Stimulated activated CD4-positive, alpha-beta T cell treated with anti-CD3 and anti-CD28 coated beads, TNF-alpha, amount 100 ng/mL, for 4 hours (primary cell): ENCODE measurements around the gene SDHA.
"Not testable (repeated sequence)": the region's sequence is repeated elsewhere in the genome, so short reads cannot be mapped to it uniquely, and the experiment has no call there.

Experiments
- DNase-seq, 3 experiments: peaks; one replicate each; pipeline ENCODE4 v3.0.0-alpha.2; 2020; ENCODE audit warnings: low read depth in 3 of 3

SDHA gene

DNA sequence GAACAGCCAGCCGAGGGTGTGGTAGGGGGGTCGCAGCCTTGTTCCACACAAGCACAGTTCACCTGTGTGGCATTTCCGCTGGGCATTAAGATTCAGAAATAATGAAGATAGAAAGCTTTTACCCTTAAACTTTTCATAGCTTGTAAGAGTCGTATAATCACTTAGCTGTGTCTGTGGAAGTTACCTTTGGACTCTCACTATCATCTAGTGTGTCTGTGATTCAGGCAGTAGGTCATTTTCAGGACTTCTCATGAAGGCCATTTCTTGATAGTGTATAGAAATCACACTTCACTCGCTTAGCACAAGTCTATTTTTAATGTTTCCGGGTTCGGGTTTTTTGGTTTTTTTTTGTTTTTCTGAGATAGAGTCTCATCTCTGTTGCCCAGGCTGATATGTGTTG lies 37.0 kb downstream of the SDHA start:
- DNase-seq = not testable (repeated sequence)

DNA sequence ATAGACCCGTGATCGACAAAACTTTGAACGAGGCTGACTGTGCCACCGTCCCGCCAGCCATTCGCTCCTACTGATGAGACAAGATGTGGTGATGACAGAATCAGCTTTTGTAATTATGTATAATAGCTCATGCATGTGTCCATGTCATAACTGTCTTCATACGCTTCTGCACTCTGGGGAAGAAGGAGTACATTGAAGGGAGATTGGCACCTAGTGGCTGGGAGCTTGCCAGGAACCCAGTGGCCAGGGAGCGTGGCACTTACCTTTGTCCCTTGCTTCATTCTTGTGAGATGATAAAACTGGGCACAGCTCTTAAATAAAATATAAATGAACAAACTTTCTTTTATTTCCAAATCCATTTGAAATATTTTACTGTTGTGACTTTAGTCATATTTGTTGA lies 38.2 kb downstream of the SDHA start:
- DNase-seq = not testable (repeated sequence)

DNA sequence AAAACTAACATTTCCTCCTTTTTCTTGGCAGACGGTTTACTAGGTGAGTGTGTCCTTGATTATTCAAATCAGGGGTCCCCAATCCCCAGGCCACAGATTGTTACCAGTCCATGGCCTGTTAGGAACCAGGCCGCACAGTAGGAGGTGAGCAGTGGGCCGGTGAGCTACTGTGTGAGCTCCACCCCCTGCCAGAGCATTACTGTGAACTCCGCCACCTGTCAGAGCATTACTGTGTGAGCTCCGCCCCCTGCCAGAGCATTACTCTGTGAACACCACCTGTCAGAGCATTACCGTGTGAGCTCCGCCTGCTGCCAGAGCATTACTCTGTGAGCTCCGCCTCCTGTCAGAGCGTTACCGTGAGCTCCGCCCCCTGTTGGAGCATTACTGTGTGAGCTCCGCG lies 39.0 kb downstream of the SDHA start:
- no peak for DNase-seq

DNA sequence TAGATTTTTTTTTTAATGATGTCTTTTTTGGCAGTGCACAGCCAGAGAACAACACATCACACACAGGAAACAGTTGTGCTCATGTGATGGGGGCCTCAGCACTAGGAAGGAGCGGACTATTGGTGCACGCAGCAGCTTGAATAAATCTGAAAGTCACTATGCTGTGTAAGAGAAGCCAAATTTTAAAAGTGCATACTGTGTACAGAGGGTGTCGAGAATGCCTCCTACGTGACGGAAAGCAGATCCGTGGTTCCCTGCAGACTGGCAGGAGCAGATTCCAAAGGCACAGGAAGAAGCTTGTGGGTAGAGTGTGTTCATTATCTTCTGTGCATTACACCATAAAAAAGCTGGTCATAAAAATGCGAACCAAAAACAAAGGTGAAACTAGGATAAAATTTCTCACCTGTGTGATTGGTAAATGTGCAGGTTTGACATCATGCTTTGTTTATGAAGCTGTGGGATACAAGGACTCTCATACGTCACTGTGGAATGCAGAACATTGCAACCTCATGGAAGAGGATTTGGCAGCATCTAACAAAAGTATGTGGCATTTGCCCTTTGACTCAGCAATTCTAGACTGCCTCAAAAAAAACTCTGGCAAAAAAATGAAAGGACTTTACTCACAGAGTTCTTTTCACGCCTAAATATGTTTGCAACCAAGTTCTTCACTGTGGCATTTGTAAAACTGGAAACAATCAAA lies 45.3 kb downstream of the SDHA start:
- not testable (repeated sequence) for DNase-seq

DNA sequence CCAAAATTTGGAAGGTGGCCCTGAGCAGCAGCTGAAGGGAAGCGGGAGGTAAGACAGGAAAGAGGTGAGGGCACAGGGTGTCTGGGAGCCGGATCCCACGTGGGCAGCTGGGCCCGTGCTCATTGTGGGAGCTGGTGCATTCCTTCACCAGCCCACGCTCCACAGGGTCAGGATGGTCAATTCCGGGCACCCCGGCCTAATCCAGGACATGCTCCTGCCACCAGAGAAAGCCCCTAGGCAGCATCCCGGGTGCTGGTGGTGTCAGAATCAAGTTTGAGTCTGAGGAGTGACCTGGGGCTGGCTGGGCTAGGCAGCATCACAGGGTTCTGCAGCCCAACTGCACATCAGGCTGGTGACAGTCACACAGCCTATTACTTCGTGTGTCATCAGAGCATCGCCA lies 46.2 kb downstream of the SDHA start:
- DNase-seq = no peak

DNA sequence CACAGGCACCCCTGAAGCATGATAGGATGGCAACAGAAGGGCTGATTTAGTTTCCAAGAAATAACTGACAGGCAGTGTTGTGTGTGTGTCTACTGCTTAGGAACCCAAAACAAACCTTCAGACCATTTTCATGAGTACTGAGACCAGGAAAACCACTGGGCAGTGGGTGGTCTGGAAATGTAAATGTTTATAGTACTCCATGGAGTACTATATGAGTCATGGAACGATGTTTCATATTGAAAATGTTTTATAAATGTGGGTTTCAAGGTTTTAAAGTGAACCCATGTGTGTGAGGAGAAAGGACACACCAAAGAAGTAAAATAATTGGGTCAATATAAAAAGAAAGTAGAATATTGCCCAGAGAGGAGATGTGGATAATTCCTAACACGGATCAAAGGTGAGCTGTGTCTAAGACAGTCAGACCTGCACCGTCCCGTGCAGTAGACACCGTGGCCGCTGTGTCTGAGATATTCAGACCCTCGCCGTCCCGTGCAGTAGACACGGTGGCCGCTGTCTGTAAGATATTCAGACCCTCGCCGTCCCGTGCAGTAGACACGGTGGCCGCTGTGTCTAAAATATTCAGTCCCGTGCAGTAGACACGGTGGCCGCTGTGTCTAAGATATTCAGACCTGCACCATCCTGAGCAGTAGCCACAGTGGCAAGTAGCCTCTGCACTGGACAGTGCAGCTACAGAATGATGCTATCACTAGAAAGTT lies 48.3 kb downstream of the SDHA start:
- DNase-seq = not testable (repeated sequence)

DNA sequence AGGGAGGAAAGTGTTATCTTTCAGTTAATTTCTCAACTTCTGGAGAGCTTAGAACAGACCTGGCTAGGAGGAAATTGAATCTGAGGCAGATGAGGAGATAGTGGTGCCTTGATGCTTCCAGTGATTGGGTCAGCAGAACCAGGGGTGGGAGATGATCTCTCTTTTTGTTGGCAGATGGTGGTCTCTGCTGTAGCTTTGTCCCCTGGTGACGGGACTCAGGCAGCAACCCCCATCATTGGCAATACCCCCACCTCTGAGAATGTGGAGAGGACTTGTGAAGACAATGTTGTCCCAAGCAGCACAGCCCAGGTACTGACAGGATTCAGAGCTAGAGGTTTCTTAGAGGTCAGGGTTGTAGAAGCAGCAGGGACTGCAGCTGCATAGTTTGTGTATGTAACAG lies 49.6 kb downstream of the SDHA start:
- no peak for DNase-seq

DNA sequence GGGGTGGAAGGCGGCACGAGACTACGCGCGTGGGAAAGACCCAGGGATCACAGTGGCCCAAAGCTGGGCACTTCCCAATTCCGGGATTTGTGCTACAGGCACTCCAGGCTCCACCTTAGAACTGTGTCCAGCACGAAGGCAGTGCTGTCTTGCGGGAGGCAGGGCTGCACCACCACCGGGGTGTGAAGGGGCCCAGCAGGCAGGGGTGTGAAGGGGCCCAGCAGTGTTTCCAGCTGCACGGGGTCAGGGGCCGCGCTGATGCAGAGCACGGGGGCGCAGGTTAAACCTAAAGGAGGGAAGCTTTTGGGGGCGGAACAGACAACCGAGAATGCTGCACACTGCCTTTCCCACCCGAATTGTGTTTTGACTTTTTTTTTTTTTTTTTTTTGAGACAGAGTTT lies 52.2 kb downstream of the SDHA start:
- no peak for DNase-seq

DNA sequence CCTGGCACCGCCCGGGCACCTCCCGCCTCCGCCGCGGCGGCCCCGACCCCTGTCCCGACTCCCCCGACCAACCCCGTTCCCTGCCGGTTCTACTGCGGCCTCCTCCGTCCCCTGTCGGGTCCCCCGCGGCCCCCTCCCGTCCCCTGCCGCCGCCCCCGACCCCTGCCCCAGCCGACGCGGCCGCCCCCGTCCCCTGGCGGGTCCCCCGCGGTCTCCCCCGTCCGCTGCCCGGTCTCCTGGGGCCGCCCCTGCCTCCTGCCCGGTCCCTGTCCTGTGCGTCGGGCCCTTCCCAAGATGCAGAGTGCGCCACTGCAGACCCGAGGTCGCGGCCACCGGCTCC lies 53.7 kb downstream of the SDHA start:
- not testable (repeated sequence) for DNase-seq

DNA sequence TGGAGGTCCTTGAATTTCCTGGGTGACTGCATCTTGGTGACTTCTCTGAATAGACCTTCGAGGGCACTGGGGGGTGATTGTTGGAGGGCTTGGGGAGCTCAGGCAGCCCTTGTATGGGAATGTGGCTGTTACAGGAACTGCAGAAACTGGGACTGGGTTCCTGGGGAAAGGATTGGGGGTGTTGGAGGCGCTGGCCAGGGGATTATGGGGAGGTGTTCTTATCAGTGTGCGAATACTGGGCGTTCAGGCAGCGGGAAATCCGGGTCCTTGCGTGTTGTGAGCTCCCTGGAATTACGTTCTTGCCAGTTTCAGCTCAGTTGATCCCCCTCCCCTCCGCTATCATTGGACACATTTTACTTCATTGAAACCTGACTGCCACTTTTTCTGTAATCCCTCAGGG lies 55.0 kb downstream of the SDHA start:
- not testable (repeated sequence) for DNase-seq

DNA sequence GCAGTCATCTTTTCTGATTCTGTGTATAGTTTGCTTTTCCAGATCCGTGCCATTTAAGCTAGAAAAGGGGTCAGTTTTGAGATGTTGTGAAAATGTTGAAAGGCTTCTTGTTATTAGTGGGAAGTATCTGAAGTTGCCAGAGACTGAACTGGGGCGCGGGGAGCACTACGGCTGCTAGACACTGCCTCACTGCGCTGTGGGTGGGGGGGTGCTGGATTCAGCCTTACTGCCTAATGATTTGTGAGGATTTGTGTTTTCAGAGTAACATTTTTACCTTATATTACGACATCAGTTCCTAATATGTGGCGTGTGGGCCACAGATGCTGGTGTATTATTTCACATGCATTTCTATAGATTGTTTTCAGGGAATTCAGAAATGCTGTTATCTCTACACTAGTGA lies 55.4 kb downstream of the SDHA start:
- not testable (repeated sequence) for DNase-seq

DNA sequence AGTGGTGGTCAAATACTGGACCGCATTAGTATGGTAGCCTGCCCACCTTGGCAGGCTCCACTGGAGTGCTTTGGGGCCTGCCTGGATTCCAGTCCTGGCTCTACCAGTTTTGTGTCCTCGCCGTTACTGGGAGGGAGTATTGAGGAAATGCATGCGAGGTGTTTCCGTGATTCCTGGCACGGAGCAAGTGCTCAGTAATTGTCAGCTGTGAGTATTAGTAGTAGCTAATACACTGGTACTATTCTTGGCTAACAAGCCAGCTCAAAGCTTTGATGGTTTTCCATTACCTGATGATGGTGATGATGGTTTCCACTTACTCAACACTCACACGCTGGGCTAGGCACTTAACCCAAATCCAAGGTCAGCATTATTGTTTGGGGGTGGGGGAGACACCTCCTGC lies 56.2 kb downstream of the SDHA start:
- not testable (repeated sequence) for DNase-seq

DNA sequence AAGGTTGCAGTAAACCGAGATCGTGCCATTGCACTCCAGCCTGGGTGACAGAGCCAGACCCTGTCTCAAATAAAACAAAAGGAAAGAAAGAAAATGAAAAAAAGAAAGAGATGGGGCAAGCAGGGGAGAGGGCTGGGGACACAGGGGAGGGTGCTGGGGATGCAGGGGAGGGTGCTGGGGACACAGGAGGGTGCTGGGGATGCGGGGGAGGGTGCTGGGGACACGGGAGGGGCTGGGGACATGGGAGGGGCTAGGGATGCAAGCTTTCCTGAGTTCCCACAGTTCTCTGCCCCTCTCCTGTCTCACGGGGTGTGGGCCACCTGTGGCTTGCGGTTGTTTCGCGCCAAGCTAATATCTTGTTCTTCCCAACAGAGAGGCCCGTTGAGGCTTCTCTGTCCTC lies 60.5 kb downstream of the SDHA start:
- no peak for DNase-seq

DNA sequence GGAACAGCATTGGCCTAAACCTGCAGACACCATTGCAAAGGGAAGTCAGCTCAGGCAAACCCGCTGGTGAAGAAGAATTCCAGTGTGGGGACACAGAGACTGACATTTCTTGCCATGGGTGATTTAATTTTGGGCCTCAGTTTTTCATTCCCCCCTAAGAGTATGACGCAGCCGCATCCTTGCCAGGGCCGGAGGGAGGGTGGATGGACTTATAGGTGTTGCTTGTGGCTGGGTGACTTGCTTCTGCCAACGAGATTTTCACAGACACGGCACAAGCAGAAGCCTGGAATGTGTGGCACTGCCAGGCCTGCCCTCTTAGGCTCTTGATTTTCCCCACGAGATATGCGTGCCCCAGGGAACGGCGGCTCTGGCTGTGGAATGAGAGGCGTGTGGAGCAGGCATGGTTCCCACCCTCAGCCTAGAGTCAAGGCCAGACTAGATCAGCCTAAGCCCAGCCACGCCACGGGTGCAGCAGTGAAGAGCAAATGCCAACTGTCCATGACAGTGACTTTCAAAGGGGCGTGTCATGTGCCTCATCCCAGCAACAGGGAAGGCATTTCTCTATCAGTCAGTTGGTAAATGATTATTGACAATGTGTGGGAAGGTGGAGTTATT lies 61.0 kb downstream of the SDHA start:
- DNase-seq = not testable (repeated sequence)

DNA sequence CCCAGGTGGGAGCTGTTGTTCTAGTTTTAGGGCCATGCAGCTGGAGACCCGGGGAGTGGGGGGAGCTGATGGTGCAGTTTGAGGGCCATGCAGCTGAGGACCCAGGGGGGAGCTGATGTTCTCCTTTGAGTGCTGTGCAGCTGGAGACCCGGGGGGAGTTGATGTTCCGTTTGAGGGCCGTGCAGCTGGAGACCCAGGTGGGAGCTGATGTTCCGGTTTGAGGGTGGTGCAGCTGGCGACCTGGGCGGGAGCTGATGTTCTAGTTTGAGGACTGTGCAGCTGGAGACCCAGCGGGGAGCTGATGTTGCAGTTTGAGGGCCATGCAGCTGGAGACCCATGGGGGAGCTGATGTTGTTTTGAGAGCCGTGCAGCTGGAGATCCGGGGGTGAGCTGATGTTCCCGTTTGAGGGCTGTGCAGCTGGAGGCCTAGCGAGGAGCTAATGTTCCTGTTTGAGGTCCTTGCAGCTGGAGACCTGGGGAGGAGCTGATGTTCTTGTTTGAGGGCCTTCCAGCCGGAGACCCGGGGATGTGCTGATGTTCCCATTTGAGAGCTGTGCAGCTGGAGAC lies 68.0 kb downstream of the SDHA start:
- DNase-seq = no peak

DNA sequence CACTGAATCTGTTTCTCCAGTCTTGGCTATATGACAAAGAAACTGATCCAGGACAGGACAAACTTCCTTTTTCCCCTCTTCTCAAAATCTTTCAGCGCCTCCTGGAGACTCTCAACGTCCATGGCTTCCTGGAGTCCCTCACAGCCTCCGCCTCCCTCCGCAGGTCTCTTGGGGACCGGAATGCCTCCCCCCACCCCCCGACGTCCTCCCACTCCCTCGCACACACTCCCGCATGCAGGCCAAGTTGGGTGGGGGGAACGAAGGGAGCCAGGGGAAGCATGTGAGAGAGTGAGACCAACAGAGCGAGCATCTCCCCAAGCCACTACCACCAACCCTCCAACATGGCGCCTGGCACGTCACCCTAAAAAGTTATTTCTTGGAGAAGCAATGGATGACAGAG lies 72.1 kb downstream of the SDHA start:
- not testable (repeated sequence) for DNase-seq

DNA sequence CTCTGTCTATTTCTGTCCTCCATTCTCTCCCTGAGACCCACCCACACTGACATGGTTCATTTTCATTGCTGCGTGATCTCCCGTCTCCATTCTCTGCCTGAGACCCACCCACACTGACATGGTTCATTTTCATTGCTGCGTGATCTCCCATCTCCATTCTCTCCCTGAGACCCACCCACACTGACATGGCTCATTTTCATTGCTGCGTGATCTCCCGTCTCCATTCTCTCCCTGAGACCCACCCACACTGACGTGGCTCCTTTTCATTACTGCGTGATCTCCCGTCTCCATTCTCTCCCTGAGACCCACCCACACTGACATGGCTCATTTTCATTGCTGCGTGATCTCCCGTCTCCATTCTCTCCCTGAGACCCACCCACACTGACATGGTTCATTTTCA lies 73.2 kb downstream of the SDHA start:
- not testable (repeated sequence) for DNase-seq

DNA sequence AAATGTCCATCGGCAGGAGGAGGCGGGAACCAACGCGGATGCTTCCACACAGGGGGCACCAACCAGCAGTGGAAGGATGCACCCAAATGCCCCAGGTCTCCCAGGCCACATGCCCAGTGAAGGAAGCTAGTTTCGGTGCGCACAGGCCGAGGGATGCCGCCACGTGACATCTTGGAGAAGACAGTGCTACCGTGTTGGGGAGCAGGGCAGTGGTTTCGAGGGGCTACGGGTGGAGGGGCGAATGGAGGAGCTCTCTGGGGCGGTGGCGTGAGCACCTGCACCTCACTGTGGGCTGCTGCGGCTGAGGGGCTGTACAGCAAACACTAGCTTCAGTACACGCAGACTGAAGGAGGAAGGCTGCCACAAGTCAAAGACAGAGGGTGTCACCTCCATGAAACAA lies 76.7 kb downstream of the SDHA start:
- not testable (repeated sequence) for DNase-seq

DNA sequence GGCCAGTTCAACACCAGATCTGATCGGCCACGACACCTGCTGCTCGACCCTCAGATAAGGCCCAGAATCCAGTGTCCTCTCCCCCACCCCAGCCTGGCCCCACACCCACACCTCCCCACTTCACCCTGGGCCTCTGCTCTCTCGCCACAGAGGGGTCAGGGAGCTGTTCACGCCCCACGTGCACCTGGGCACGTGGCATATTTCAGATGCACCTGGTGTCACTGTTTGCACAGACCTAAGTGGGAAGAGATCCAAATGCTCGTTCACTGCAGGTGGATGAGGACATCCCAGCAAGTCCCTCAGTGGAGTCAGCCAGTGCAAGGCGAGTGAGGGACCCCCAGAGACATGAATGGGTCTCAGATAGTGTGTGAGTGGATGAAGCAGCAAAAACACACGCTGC lies 78.1 kb downstream of the SDHA start:
- not testable (repeated sequence) for DNase-seq

DNA sequence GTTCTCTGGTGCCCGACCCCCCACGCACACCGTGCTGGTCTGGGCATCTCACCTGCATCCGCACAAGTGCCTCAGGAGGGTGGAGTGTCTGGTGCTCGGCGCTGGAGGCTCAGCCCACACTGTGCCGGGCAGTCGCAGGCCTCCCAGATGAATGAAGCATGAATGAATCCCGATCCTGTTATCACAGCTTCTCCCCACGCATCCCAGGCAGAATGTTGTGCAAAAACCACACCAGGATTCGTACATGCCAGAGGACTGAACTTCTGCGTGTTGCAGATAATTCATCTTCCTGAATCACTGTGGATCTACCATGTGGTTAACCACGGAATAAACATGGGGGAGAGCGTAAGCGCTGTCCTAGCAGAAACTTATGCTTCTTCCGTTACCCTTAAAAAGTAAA lies 78.8 kb downstream of the SDHA start:
- DNase-seq = not testable (repeated sequence)

DNA sequence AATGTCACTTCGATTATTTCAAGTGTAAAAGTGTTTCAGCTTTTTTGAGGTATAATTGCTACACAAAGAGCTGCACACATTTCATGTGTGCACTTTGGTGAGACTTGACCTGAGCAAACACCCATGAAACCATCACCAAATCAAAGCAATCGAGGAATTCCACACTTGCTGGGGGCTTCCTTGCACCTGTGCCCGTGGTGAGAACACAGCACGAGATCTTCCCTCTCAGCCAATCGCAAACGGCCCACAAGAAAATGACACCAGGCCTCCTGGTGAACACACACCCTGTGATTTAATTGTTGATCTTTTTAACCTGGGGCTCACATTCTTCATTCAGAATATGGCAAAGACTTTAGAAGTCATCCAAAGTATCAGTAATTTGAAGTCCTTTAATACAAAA lies 79.3 kb downstream of the SDHA start:
- not testable (repeated sequence) for DNase-seq

DNA sequence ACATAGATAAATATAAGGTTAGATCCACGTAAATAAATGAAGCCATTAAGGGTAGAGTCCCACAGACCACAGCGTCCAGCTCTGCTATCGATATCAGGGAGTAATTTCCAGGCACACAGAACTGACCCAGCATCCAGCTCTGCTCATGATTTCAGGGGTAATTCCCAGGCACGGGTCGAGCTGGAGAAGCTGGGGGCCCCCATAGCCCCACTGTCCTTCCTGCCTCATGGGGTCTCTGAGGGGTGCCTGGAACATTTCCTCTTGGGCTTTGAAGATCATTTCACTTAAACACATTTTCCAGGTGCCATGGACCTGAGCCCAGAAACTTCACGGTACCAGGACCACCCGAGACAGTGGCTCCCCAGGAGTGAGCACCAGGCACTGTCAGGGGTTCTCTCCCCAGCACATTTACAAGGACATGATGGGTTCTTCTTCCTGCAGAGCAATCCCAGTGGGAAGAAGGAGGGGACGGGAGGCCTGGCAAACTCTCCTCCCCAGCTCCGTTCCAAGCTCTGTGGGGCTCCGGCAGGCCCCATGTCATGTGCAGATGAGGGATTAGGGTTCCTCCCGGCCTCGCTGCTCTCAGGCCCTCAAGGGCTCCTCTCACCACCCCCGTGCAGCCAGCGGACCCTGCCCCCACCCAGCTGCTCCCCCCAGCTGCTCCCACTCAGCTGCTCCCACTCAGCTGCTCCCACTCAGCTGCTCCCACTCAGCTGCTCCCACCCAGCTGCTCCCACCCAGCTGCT lies 80.0 kb downstream of the SDHA start:
- not testable (repeated sequence) for DNase-seq
